Sigmoid colon (tissue), 7 donors: ENCODE data around the gene ARHGAP44. TPM values are rescaled to one million over a fixed set of nuclear protein-coding genes. Genes with fewer than 3 reads are reported as not detected.
"Not testable (repeated sequence)": the region's sequence is repeated elsewhere in the genome, so short reads cannot be mapped to it uniquely, and the experiment has no call there.

Experiments used
- DNase-seq: peaks from one replicate; pipeline ENCODE4 v3.0.0-alpha.2; 2019
- H3K27ac ChIP-seq, 4 donors: fragments of 200-600 bp; sonication (generic); one replicate each; pipeline ENCODE4 v1.5.1; 2016 to 2019; ENCODE audit warnings: mild to moderate bottlenecking in 1 of 4
- H3K27me3 ChIP-seq, 3 donors: fragments of 200-600 bp; sonication (generic); one replicate each; pipeline ENCODE4 v1.5.1; 2019; ENCODE audit warnings: mild to moderate bottlenecking in 1 of 3
- H3K36me3 ChIP-seq, 4 donors: fragments of 200-600 bp; sonication (generic); one replicate each; pipeline ENCODE4 v1.5.1; 2016 to 2019
- H3K4me1 ChIP-seq, 4 donors: fragments of 200-600 bp; sonication (generic); one replicate each; pipeline ENCODE4 v1.5.1; 2017 to 2019
- H3K4me3 ChIP-seq, 4 donors: fragments of 200-600 bp; sonication (generic); one replicate each; pipeline ENCODE4 v1.5.1; 2017 to 2019; ENCODE audit warnings: mild to moderate bottlenecking in 2 of 4, moderate library complexity in 1 of 4
- H3K9me3 ChIP-seq, 4 donors: fragments of 200-600 bp in 3 of 4; sonication (generic) in 3 of 4; one replicate each; pipeline versions ENCODE4 v1.5.1 to v1.6.1; 2013 to 2019
- CTCF ChIP-seq, 4 experiments: fragments of 450-650 bp in 3 of 4; fragments of 200-600 bp in 1 of 4; IDR thresholded peaks; one replicate each; pipeline ENCODE4 v1.5.1; 2016 to 2019; ENCODE audit warnings: antibody characterized with exemption in 4 of 4, mild to moderate bottlenecking in 3 of 4, moderate library complexity in 2 of 4
- EP300 ChIP-seq, 4 donors: sonication (generic); formaldehyde crosslinking; IDR thresholded peaks; one replicate each; pipeline ENCODE4 v1.6.1; 2017; ENCODE audit warnings: antibody characterized with exemption in 4 of 4
- POLR2A ChIP-seq, 2 donors: fragments of 450-650 bp; IDR thresholded peaks; one replicate each; pipeline ENCODE4 v1.6.1; 2016; ENCODE audit warnings: antibody characterized with exemption in 2 of 2, mild to moderate bottlenecking in 2 of 2, moderate library complexity in 2 of 2
- POLR2AphosphoS5 ChIP-seq, 4 donors: sonication (generic); formaldehyde crosslinking; IDR thresholded peaks; one replicate each; pipeline ENCODE4 v1.6.1; 2017; ENCODE audit warnings: antibody characterized with exemption in 4 of 4
- WGBS, 2 donors: extraction: QIAGEN DNeasy Blood & Tissue Kit; methylation state at CpG; one replicate each; pipeline ENCODE4 v1.1.7; 2013; 5-methylcytosine and 5-hydroxymethylcytosine counted together
- intact Hi-C: fragments of 100-400 bp; cut with DNase I; formaldehyde crosslinking; loops from one replicate; pipeline ENCODE4 v1.15.1; 2023
- polyA plus RNA-seq, 3 donors: library from polyadenylated mRNA; stranded (reverse); fragments of 200-250 nt; gene quantifications; one replicate each; pipeline ENCODE4 v1.2.3, GENCODE V29; 2013
- total RNA-seq, 4 donors: library from RNA; depleted of rRNA; stranded (reverse); fragments of >200 nt; gene quantifications; one replicate each; pipeline ENCODE4 v1.1.0, GENCODE V29; 2016
- donor health status: healthy with polysubstance abuse.
- donor health status: Bipolar disorder and iron deficiency.
- donor health status: healthy.

ARHGAP44 gene
- total and polyA plus RNA-seq, 7 donors = 2.6 to 23.8 (median 6.4) TPM

- intact Hi-C loops = no loop called here
- Histone ChIP-seq H3K4me3 (peak overlapping the region; percentile 16 to 50 (median 40)), H3K36me3 (no peaks in the 10 kb centered on the region), H3K27me3 (no peaks in the 10 kb centered on the region), H3K4me1 (peaks cover 0 to 15% (median 13%) of the 10 kb centered on the region in 4 donors), H3K27ac (peak overlapping the region in 2 of 4 donors; percentile 1 to 14), H3K9me3 (no peaks in the 10 kb centered on the region)
- TF ChIP-seq POLR2A (IDR thresholded peaks at IDR 0.05) = no peak
- no peak for TF ChIP-seq POLR2AphosphoS5 (IDR thresholded peaks at IDR 0.05)
- no peak for TF ChIP-seq CTCF (IDR thresholded peaks at IDR 0.05)
- no peak for TF ChIP-seq EP300 (IDR thresholded peaks at IDR 0.05)
- WGBS, 2 donors = 25 to 78% methylated on average over 40 of the region's 40 CpGs
- no peak for DNase-seq
Measured at GRCh38 chr17:12974005-12974531, 184.8 kb downstream of the ARHGAP44 start.

- peaks cover 0 to 15% (median 13%) of the 10 kb centered on the region in 4 donors for H3K4me1 ChIP-seq
- no peaks in the 10 kb centered on the region for H3K9me3 ChIP-seq
- H3K4me3 ChIP-seq = no peak overlapping the region
- TF ChIP-seq POLR2A (IDR thresholded peaks at IDR 0.05) (no peak), EP300 (IDR thresholded peaks at IDR 0.05) (no peak), POLR2AphosphoS5 (IDR thresholded peaks at IDR 0.05) (no peak), CTCF (IDR thresholded peaks at IDR 0.05) (no peak)
- no peak for DNase-seq
- H3K36me3 ChIP-seq = no peaks in the 10 kb centered on the region
- no peaks in the 10 kb centered on the region for H3K27me3 ChIP-seq
- intact Hi-C loops = no loop called here
- WGBS, 2 donors = 77 to 83% methylated on average over 13 of the region's 13 CpGs
- no peak overlapping the region for H3K27ac ChIP-seq
Measured at GRCh38 chr17:12977008-12977751, 187.9 kb downstream of the ARHGAP44 start.

- DNase-seq, H3K4me3 ChIP-seq, H3K27ac ChIP-seq: not testable (repeated sequence)
Measured at GRCh38 chr17:12978787-12979186, 189.5 kb downstream of the ARHGAP44 start.

GRCh38 chr17:12979246-12979645 is 189.9 kb downstream of the ARHGAP44 start:
- no peak overlapping the region for H3K4me3 ChIP-seq
- 92 to 93% methylated on average over 5 of the region's 5 CpGs for WGBS, 2 donors
- no peaks in the 10 kb centered on the region for H3K27me3 ChIP-seq
- peaks cover 0 to 5% (median 3%) of the 10 kb centered on the region in 4 donors for H3K4me1 ChIP-seq
- DNase-seq = no peak
- H3K27ac ChIP-seq = no peak overlapping the region
- TF ChIP-seq EP300 (IDR thresholded peaks at IDR 0.05) = no peak
- TF ChIP-seq CTCF (IDR thresholded peaks at IDR 0.05) = no peak
- TF ChIP-seq POLR2A (IDR thresholded peaks at IDR 0.05) = no peak
- H3K9me3 ChIP-seq = no peaks in the 10 kb centered on the region
- intact Hi-C loops = no loop called here
- H3K36me3 ChIP-seq = no peaks in the 10 kb centered on the region

More at GRCh38 chr17:12978787-12979186, 189.5 kb downstream of the ARHGAP44 start:
- H3K4me1 ChIP-seq, H3K27me3 ChIP-seq, H3K36me3 ChIP-seq, intact Hi-C loops, H3K9me3 ChIP-seq: not testable (repeated sequence)
- 94 to 96% methylated on average over 6 of the region's 6 CpGs for WGBS, 2 donors

GRCh38 chr17:12979826-12980500 is 190.7 kb downstream of the ARHGAP44 start:
- Histone ChIP-seq H3K4me1 (no peaks in the 10 kb centered on the region), H3K9me3 (no peaks in the 10 kb centered on the region), H3K27me3 (no peaks in the 10 kb centered on the region), H3K27ac (no peak overlapping the region), H3K36me3 (no peaks in the 10 kb centered on the region), H3K4me3 (no peak overlapping the region)
- no peak for TF ChIP-seq CTCF (IDR thresholded peaks at IDR 0.05)
- no peak for TF ChIP-seq POLR2AphosphoS5 (IDR thresholded peaks at IDR 0.05)
- TF ChIP-seq POLR2A (IDR thresholded peaks at IDR 0.05) = no peak
- no peak for TF ChIP-seq EP300 (IDR thresholded peaks at IDR 0.05)
- DNase-seq = no peak
- 93 to 94% methylated on average over 12 of the region's 12 CpGs for WGBS, 2 donors
- intact Hi-C loops = no loop called here
